Measurements from ENCODE around the gene PTPN21. TPM values are rescaled to one million over a fixed set of nuclear protein-coding genes. Genes with fewer than 3 reads are reported as not detected.
A peak's percentile ranks its signal among the peaks of the same experiment; 100 is the strongest.

The PTPN21 gene
- total RNA-seq, result 0.05 and 0.21 TPM in 2 replicates

GRCh38 chr14:88554457-88555286 is at the start of gene PTPN21:
TSS of gene PTPN21 (minus strand) at chr14:88555007. CDS start at chr14:88550417, 4,590 bp downstream.
- Mint-ChIP-seq H3K27ac (no peak within 1 kb of the TSS), H3K27me3 (peaks cover 58% of the 10 kb centered on the region)
- intact Hi-C loops (cut with micrococcal nuclease), result no loop called here

GRCh38 chr14:88604212-88604611 is 49.4 kb upstream of the PTPN21 start:
- intact Hi-C loops (cut with micrococcal nuclease), result no loop called here
- DNase-seq, result no peak
- Mint-ChIP-seq H3K9me3 (no peaks in the 10 kb centered on the region), H3K4me1 (peaks cover 27% of the 10 kb centered on the region), H3K4me3 (no peak overlapping the region), H3K27ac (no peak overlapping the region), H3K36me3 (ENCODE audit: low read depth) (peaks cover 70% of the 10 kb centered on the region), H3K27me3 (no peaks in the 10 kb centered on the region)

More at GRCh38 chr14:88554457-88555286, at the start of gene PTPN21:
- peak; percentile 75 for DNase-seq
- no peaks in the 10 kb centered on the region for H3K9me3 Mint-ChIP-seq
- peak within 1 kb of the TSS; percentile 79 for H3K4me3 Mint-ChIP-seq
- H3K4me1 Mint-ChIP-seq, result peaks cover 19% of the 10 kb centered on the region
- H3K36me3 Mint-ChIP-seq (ENCODE audit: low read depth), result no peaks in the 10 kb centered on the region

- Mint-ChIP-seq H3K4me1 (peaks cover 33% of the 10 kb centered on the region), H3K27ac (peak overlapping the region; percentile 94), H3K9me3 (no peaks in the 10 kb centered on the region), H3K27me3 (no peaks in the 10 kb centered on the region), H3K36me3 (ENCODE audit: low read depth) (peaks cover 68% of the 10 kb centered on the region), H3K4me3 (peak overlapping the region; percentile 71)
- DNase-seq, result peak; percentile 66
- intact Hi-C loops (cut with micrococcal nuclease), result loop anchor here (2.0 kb wide), 1 partner anchor 37 kb away; the partner anchor contains the start of gene ZC3H14
Measured at GRCh38 chr14:88599761-88600439, 45.1 kb upstream of the PTPN21 start.

GRCh38 chr14:88599326-88599725 is 44.5 kb upstream of the PTPN21 start:
- Mint-ChIP-seq H3K27me3 (no peaks in the 10 kb centered on the region), H3K9me3 (no peaks in the 10 kb centered on the region), H3K27ac (peak overlapping the region; percentile 94), H3K36me3 (ENCODE audit: low read depth) (peaks cover 67% of the 10 kb centered on the region), H3K4me3 (peak overlapping the region; percentile 71), H3K4me1 (peaks cover 32% of the 10 kb centered on the region)
- intact Hi-C loops (cut with micrococcal nuclease), result loop anchor here (2.0 kb wide), 1 partner anchor 37 kb away; the partner anchor contains the start of gene ZC3H14
- DNase-seq, result no peak

GRCh38 chr14:88598097-88598675 is 43.4 kb upstream of the PTPN21 start:
- intact Hi-C loops (cut with micrococcal nuclease), result loop anchor here (2.0 kb wide), 1 partner anchor 35 kb away; the partner anchor contains the start of gene ZC3H14
- Mint-ChIP-seq H3K9me3 (no peaks in the 10 kb centered on the region), H3K4me1 (peaks cover 29% of the 10 kb centered on the region), H3K27me3 (no peaks in the 10 kb centered on the region), H3K4me3 (no peak overlapping the region), H3K27ac (peak overlapping the region; percentile 34), H3K36me3 (ENCODE audit: low read depth) (peaks cover 66% of the 10 kb centered on the region)
- no peak for DNase-seq

GRCh38 chr14:88597601-88598000 is 42.8 kb upstream of the PTPN21 start:
- no peak for DNase-seq
- Mint-ChIP-seq H3K27me3 (no peaks in the 10 kb centered on the region), H3K4me3 (no peak overlapping the region), H3K9me3 (no peaks in the 10 kb centered on the region), H3K36me3 (ENCODE audit: low read depth) (peaks cover 67% of the 10 kb centered on the region), H3K27ac (no peak overlapping the region), H3K4me1 (peaks cover 29% of the 10 kb centered on the region)
- intact Hi-C loops (cut with micrococcal nuclease), result no loop called here

- no peak for DNase-seq
- no peak overlapping the region for H3K27ac Mint-ChIP-seq
- no peaks in the 10 kb centered on the region for H3K27me3 Mint-ChIP-seq
- peaks cover 28% of the 10 kb centered on the region for H3K4me1 Mint-ChIP-seq
- H3K9me3 Mint-ChIP-seq, result no peaks in the 10 kb centered on the region
- H3K4me3 Mint-ChIP-seq, result no peak overlapping the region
- intact Hi-C loops (cut with micrococcal nuclease), result no loop called here
- peaks cover 64% of the 10 kb centered on the region for H3K36me3 Mint-ChIP-seq (ENCODE audit: low read depth)
Measured at GRCh38 chr14:88597038-88597437, 42.2 kb upstream of the PTPN21 start.

- no peak for DNase-seq
- Mint-ChIP-seq H3K4me3 (no peak overlapping the region), H3K9me3 (no peaks in the 10 kb centered on the region), H3K4me1 (peaks cover 6% of the 10 kb centered on the region), H3K27me3 (no peaks in the 10 kb centered on the region), H3K27ac (no peak overlapping the region), H3K36me3 (ENCODE audit: low read depth) (peaks cover 56% of the 10 kb centered on the region)
- intact Hi-C loops (cut with micrococcal nuclease), result no loop called here
Measured at GRCh38 chr14:88592031-88592430, 37.2 kb upstream of the PTPN21 start.

GRCh38 chr14:88590173-88590572 is 35.4 kb upstream of the PTPN21 start:
- Mint-ChIP-seq H3K36me3 (ENCODE audit: low read depth) (peaks cover 63% of the 10 kb centered on the region), H3K4me3 (no peak overlapping the region), H3K4me1 (peaks cover 4% of the 10 kb centered on the region), H3K9me3 (peaks cover 6% of the 10 kb centered on the region), H3K27me3 (no peaks in the 10 kb centered on the region), H3K27ac (no peak overlapping the region)
- DNase-seq, result no peak
- intact Hi-C loops (cut with micrococcal nuclease), result no loop called here

- peaks cover 4% of the 10 kb centered on the region for H3K4me1 Mint-ChIP-seq
- peaks cover 61% of the 10 kb centered on the region for H3K36me3 Mint-ChIP-seq (ENCODE audit: low read depth)
- no peak for DNase-seq
- no peak overlapping the region for H3K27ac Mint-ChIP-seq
- H3K27me3 Mint-ChIP-seq, result no peaks in the 10 kb centered on the region
- H3K4me3 Mint-ChIP-seq, result no peak overlapping the region
- peaks cover 6% of the 10 kb centered on the region for H3K9me3 Mint-ChIP-seq
- intact Hi-C loops (cut with micrococcal nuclease), result no loop called here
Measured at GRCh38 chr14:88588081-88588480, 33.3 kb upstream of the PTPN21 start.

- Mint-ChIP-seq H3K27me3 (no peaks in the 10 kb centered on the region), H3K4me1 (peaks cover 7% of the 10 kb centered on the region), H3K9me3 (peaks cover 6% of the 10 kb centered on the region), H3K27ac (no peak overlapping the region), H3K36me3 (ENCODE audit: low read depth) (peaks cover 55% of the 10 kb centered on the region), H3K4me3 (no peak overlapping the region)
- intact Hi-C loops (cut with micrococcal nuclease), result no loop called here
- no peak for DNase-seq
Measured at GRCh38 chr14:88584451-88584850, 29.6 kb upstream of the PTPN21 start.

GRCh38 chr14:88576222-88576621 is 21.4 kb upstream of the PTPN21 start:
- Mint-ChIP-seq H3K4me1 (no peaks in the 10 kb centered on the region), H3K36me3 (ENCODE audit: low read depth) (peaks cover 59% of the 10 kb centered on the region), H3K4me3 (no peak overlapping the region), H3K27ac (no peak overlapping the region), H3K27me3 (no peaks in the 10 kb centered on the region), H3K9me3 (no peaks in the 10 kb centered on the region)
- intact Hi-C loops (cut with micrococcal nuclease), result no loop called here
- no peak for DNase-seq

GRCh38 chr14:88572117-88572516 is 17.3 kb upstream of the PTPN21 start:
- no peak for DNase-seq
- no peaks in the 10 kb centered on the region for H3K27me3 Mint-ChIP-seq
- intact Hi-C loops (cut with micrococcal nuclease), result no loop called here
- peaks cover 4% of the 10 kb centered on the region for H3K9me3 Mint-ChIP-seq
- H3K4me3 Mint-ChIP-seq, result no peak overlapping the region
- no peaks in the 10 kb centered on the region for H3K4me1 Mint-ChIP-seq
- H3K27ac Mint-ChIP-seq, result no peak overlapping the region
- H3K36me3 Mint-ChIP-seq (ENCODE audit: low read depth), result peaks cover 69% of the 10 kb centered on the region

- Mint-ChIP-seq H3K36me3 (ENCODE audit: low read depth) (peaks cover 67% of the 10 kb centered on the region), H3K27ac (no peak overlapping the region), H3K9me3 (peaks cover 4% of the 10 kb centered on the region), H3K27me3 (no peaks in the 10 kb centered on the region), H3K4me3 (no peak overlapping the region), H3K4me1 (peaks cover 13% of the 10 kb centered on the region)
- intact Hi-C loops (cut with micrococcal nuclease), result loop anchor here (10.0 kb wide), 3 partner anchors 257 to 623 kb away; partner anchors contain the start of genes GPR65 and TTC8
- no peak for DNase-seq
Measured at GRCh38 chr14:88568196-88568595, 13.4 kb upstream of the PTPN21 start.
